Measurements from ENCODE around the gene ZSWIM5.
"Not testable (repeated sequence)": the region's sequence is repeated elsewhere in the genome, so short reads cannot be mapped to it uniquely, and the experiment has no call there.

The ZSWIM5 gene

DNA sequence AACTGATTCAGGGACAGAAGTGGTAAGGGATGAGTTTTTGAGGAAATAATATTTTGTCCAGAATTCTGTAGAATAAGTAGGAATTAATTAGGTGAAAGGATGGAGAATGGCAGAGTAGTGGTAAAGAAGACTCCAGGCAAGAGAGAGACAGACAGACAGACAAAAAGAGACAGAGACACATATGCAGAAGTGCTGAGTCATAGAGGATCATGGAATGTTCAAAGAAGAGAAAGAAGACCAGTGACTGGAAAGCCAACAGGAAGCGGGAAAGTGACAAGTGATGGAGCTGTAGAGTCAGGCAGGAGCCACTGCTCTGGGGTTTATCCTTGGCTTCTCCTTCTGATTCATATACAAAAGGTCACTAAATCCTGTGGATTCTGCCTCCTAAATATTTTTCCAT lies 108.5 kb downstream of the ZSWIM5 start:
- DNase-seq (ENCODE audit: extremely low read depth in 1 of 2, low read depth in 1 of 2): no peak

DNA sequence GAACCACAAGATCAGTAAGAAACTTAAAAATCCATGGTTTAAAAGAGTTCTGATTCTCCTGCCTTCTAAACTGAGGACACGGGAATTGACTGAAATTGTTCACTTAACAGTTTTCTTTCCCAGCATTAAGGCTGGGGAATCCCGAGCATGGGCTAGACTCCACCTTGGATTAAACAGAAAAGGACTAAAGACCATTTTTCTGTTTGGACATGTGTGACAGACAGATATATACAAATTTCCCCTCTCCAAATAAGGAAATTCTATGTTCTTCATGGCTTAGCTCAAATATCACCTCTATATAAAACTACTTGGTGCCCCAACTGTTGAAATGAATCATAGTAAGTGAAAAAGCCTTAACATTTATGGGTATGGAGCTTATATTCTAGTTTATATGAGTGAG lies 109.3 kb downstream of the ZSWIM5 start:
- no peak for DNase-seq (ENCODE audit: extremely low read depth in 1 of 2, low read depth in 1 of 2)

DNA sequence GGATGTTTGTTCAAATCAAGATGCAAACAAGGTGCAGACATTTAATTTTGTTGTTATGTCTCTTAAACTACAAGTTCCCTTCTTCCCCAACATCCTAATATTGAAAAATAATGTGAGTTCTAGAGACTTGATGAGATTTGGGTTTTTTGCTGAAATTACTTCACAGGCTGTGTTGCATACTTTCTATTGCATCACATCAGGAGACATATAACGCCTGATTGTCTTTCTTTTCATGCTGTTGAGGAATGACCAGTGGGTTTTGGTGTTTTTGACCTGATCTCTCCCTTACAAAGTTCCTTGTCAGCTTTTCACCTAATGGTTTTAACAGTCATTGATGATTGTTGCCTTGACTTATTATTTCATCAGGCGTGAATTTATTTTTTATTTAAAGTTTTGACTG lies 111.0 kb downstream of the ZSWIM5 start:
- no peak for DNase-seq (ENCODE audit: extremely low read depth in 1 of 2, low read depth in 1 of 2)

DNA sequence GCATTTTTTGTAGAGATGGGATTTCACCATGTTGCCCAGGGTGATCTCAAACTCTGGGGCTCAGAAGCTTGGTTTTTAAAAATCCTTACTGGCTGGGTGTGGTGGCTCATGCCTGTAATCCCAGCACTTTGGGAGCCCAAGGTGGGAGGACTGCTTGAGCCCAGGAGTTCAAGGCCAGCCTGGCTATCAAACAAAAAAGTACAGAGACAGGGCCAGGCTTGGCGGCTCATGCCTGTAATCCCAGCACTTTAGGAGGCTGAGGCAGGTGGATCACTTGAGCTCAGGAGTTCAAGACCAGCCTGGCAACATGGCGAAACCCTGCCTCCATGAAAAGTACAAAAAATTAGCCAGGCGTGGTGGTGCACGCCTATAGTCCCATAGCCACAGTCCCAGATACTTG lies 112.0 kb downstream of the ZSWIM5 start:
- not testable (repeated sequence) for DNase-seq (ENCODE audit: extremely low read depth in 1 of 2, low read depth in 1 of 2)

DNA sequence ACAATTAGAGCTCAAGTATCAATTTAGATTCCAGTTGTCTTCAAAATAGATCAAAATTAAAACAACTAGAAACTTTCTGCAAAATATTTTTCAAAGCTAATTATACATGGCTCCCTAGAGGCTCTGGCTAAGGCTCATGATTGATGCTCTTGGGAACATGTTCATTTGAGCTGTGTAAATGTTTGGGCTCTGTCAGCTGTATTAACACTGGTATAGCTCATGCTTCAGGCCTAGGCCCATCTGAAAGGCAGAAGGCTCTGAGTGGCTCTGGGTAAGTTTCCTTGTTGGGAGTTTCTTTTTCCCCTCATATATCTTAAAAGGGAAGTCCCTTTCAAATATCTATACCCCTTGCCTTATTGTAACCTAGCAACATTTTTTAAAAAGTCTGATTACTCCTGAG lies 113.1 kb downstream of the ZSWIM5 start:
- DNase-seq (ENCODE audit: extremely low read depth in 1 of 2, low read depth in 1 of 2): no peak

DNA sequence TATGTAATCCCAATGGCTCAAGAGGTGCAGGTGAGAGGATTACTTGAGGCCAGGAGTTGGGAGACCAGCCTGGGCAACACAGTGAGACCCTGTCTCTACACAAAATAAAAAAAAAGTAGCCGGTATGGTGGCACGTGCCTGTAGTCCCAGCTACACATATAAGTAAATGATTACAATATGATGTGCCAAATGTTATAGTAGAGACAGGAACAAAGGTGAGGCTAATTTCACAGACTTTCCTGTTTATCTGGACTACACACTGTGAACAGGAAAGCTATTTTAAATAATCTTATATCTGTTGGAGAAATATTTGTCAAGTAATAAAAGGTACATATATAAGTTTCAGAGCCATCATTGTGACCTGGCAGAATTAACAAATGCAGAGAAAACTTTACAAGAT lies 116.7 kb downstream of the ZSWIM5 start:
- no peak for DNase-seq (ENCODE audit: extremely low read depth in 1 of 2, low read depth in 1 of 2)

DNA sequence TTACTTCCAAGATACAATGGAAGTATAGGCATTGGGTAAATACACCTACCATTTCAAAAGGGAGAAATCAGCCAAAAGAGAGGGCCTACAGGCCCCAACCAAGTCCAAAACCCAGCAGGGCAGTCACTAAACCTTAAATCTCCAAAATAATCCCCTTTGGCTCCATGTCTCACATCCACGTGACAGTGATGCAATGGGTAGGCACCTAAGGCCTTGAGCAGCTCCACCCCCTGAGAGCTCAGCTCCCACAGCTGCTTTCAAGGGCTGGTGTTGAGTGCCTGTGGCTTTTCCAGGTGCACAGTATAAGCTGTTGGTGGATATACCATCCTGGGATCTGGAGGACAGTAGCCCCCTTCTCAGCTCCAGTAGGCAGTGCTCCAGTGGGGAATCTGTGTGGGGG lies 121.8 kb downstream of the ZSWIM5 start:
- no peak for DNase-seq (ENCODE audit: extremely low read depth in 1 of 2, low read depth in 1 of 2)

DNA sequence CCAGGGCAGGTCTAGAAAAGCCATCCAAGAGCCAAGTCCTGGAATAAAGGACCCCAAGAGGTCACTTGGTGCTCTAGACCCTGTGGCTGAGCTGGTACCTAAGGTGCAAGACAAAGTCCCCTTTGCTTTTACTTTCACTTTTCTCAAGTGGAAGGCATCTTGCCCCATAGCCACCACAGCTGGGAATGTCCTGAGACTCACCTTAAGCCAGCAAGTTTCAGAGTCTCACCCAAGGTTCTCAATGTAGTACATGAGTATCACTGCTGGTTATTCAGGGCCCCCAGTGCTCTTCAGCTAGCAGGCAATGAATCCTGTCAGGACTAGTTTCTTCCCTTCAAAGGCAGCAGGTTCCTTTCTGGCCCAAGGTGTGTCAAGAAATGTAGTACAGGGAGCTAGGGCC lies 126.9 kb downstream of the ZSWIM5 start:
- DNase-seq (ENCODE audit: extremely low read depth in 1 of 2, low read depth in 1 of 2): no peak

DNA sequence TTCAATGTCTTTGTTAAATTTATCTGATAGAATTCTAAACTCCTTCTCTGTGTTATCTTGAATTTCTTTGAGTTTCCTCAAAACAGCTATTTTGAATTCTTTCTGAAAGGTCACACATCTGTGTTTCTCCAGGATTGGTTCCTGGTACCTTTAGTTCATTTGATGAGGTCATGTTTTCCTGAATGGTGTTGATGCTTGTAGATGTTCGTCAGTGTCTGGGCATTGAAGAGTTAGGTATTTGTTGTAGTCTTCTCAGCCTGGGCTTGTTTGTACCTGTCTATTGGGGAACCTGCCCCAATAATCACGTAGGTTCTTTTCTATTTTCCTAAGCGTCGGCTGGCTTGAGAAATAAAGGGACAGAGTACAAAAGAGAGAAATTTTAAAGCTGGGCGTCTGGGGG lies 129.4 kb downstream of the ZSWIM5 start:
- DNase-seq (ENCODE audit: extremely low read depth in 1 of 2, low read depth in 1 of 2): not testable (repeated sequence)

DNA sequence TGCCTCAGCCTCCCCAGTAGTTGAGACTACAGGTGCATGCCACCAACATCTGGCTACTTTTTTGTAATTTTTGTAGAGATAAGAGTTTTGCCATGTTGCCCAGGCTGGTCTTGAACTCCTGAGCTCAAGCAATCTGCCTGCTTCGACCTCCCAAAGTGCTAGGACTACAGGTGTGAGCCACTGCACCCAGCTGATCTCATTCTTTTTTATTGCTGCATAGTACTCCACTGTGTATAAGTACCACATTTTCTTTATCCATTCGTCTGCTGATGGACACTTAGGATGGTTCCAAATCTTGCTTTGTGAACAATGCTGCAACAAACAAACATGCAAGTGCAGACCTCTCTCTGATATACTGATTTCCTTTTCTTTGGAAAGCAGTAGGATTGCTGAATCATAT lies 134.8 kb downstream of the ZSWIM5 start:
- DNase-seq (ENCODE audit: extremely low read depth in 1 of 2, low read depth in 1 of 2): no peak

DNA sequence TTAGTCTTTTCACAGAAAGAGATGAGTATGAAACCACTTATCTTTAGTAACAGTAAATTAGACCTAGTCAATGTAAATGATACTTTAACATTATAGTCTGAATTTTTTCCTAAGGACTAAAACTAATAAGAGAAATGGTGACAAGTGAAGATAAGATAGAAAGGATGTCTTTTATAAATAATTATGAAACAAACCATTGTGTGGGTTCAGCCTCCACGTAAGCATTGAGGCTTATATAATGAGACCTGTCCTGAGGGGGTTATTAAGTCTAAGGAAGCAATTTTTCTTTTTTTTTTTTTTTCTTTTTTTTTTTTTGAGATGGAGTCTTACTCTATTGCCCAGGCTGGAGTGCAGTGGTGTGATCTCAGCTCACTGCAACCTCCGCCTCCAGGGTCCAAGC lies 138.6 kb downstream of the ZSWIM5 start:
- no peak for DNase-seq (ENCODE audit: extremely low read depth in 1 of 2, low read depth in 1 of 2)

DNA sequence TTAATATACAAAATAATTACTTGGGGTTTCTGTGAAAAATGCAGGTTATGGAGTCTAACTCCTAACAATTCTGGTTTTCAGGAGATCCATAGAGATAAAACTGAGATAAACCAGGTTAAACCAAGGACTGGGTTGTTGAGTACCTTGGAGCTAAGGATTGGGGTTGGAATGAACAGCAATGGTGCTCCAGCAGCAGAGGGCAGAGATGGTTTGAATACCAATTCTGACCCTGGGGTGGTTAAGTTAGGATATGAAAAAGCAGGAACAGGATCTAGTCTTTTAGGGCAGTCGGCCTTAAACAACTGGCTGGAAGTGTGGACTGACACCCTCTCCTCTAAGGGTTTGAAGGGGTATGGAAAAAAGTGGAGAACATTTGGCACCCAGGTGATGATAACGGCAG lies 141.3 kb downstream of the ZSWIM5 start:
- DNase-seq (ENCODE audit: extremely low read depth in 1 of 2, low read depth in 1 of 2): no peak

DNA sequence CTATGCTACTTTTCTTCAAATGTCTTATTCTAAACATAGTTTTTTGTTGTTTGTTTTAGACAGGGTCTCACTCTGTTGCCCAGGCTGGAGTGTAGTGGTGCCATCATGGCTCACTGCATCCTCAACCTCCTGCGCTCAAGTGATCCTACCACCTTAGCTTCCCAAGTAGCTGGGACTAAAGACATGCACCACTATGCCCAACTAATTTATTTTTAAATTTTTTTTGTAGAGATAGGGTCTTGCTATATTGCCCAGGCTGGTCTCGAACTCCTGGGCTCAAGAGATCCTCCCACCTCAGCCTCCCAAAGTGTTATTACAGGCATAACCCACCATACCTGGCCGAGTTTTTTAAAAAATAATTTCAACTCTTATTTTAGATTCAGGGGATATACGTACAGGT lies 143.9 kb downstream of the ZSWIM5 start:
- DNase-seq (ENCODE audit: extremely low read depth in 1 of 2, low read depth in 1 of 2): not testable (repeated sequence)

DNA sequence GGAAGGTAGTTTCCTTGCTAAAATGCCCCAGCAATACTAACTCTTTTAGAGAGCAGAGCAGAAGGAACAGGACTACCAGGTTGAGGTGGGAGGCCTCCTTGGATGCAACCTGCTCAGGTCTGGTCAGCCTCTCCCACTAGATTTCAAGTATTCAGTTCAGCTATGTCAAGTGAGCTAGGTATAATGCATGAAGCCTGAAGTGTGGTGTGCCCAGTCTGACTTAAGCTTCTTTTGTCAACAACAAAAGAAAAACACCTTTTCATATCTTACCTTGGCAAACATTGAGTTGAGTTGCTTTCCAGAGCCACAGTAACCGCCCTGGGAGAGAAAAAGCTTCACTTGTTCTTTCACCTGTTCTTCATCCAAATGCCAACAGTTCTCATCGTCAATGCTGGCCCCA lies 146.6 kb downstream of the ZSWIM5 start:
- DNase-seq (ENCODE audit: extremely low read depth in 1 of 2, low read depth in 1 of 2): no peak

DNA sequence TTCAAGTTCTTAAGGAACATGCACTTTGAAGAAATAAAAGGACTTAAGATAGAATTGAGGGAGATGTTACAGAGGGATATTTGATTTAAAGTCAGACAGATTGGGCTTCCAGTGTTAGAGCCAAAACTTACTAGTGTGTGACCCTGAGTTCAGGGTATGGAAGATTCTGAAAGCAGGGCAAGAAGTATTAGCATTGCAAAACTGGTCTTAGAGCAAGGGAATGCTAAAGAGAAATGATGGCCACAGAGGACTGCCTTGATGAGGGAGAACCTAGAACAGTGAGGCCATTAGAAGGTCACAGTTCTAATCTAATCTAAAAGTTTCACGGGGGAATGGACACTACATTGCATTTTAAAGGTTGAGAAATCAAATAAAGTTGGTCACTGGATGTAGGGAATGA lies 148.9 kb downstream of the ZSWIM5 start:
- DNase-seq (ENCODE audit: extremely low read depth in 1 of 2, low read depth in 1 of 2): no peak

DNA sequence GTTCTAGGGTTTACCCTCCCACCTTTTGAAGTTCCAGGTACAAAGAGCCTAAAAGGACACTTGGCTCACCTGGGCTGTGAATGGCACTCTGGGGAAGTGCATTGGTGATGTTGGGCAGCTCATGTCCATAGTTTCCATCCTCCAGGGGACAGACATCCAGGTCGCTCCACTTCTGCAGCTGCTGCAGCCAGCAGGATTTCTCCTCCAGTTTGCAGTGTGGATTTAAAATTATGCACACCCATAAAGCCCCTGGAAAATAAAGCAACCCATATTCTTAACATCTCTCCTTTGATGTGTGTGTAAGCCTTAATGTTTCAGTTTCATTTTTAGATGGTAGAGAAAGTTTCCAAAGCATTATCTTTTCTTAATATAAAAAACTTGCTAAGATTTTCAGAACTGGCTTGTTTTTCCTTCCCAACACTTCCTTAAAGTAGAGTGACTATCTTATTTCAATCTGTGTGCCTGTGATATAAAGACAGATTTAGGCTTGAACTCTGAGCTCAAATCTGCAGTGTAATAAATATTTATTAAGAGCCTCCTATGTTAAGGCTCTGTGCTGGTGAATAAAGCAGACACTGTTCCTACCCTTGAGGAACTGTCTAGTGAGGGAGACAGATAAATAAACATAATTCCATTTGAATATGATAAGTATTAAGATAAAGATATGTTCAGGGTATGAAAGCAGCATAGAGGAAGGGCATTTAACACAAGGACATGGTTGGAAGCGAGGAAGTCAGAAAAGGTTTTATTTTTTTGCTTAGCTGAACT lies 155.2 kb downstream of the ZSWIM5 start:
- DNase-seq (ENCODE audit: extremely low read depth in 1 of 2, low read depth in 1 of 2): no peak

DNA sequence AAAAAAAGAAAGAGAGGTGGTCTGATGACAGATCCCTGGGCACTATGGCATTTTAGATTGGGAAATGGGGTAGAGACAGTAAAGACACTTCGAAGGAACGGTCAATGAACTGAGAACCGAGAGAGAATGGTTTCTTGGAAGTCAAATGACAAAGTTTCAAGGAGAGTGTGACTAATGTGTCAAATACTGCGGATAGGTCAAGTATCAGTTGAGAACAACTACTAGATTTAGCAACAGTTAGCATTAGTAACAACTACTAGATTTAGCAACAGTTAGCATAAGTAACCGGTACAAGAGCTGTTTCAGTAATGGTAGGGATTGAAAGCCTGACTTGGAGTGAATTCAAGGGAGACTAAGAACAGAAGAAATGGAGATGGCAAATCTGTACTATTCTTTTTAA lies 159.4 kb downstream of the ZSWIM5 start:
- DNase-seq (ENCODE audit: extremely low read depth in 1 of 2, low read depth in 1 of 2): no peak

DNA sequence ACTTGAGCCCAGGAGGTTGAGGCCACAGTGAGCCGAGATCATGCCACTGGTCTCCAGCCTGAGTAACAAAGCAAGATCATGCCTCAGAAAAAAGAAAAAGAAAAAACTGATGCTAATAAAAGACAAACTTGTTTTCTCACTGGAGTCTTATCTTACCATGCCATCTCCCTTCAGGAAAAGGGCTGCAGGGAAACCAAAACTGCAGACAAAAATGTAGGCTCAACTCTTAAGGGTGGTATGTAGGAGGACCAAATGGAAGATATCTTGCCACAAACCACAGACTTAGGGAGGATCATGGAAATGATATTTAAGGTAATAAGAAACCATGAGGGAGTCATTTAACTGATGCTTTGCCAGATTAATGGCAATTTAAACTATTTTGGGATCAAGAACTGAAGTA lies 161.5 kb downstream of the ZSWIM5 start:
- DNase-seq (ENCODE audit: extremely low read depth in 1 of 2, low read depth in 1 of 2): no peak

DNA sequence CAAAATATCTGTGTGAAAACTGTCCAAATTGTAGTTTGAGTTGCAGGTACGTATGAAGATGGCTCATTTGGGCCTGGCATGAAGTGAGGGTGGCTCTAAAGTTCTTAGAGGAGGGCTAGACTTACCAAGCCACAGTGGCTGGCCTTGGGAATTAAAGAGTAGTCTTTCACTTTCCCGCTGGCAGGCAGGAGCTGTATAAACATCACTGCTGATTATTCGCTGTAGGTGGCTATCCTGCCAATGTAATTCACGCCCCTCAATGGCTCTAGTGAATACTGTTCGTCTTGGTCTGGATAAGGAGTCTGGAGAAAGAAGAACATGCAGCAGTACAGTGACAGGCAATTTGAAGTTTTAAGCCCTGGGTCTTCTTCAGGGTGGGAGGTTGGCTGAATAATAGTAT lies 163.3 kb downstream of the ZSWIM5 start:
- DNase-seq (ENCODE audit: extremely low read depth in 1 of 2, low read depth in 1 of 2): no peak

DNA sequence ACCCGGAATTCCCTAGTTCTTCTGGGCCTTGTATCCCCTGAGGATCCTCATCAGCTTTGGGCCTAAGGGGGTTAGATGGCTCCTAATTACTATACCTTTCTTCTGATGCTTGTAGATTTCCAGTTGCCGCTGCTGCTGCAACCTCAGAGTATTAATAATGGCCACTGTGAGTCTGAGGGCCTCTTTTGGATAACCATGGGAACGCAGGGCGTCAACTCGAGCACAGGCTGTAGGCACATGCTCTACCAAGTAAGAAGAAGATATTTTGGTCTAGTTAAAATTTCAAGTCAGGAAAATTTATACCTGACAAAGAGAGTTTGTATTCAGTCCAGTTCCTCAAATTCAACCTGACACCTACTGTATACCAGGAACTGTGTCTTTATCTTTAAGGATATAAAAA lies 166.1 kb downstream of the ZSWIM5 start:
- DNase-seq (ENCODE audit: extremely low read depth in 1 of 2, low read depth in 1 of 2): no peak

DNA sequence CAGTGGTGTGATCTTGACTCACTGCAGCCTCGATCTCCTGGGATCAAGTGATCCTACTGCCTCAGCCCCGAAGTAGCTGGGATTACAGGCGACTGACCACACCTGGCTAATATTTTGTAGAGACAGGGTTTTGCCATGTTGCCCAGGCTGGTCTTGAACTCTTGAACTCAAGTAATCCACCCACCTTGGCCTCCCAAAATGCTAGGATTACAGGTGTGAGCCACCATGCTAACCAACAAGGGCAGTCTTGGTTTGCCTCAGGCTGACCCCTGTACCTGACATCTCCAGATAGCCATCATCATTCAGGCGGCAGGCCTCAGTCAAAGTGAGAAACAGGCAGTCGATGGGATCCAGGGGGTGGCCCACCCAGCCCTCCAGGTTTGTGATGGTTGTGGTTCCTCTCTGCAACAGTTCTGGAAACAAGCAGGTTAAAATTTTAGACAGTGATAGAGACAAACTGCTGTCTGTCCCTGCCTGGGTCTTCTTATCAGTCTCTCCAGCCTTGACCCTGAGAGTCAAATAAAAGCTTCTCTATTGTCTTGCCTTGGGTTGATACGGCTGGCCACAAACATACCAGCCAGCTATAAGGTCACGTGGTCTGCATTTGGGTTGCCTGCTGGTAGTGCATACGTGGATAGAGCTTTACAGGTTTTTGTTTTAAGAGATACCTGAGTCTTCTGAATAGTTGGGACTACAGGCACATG lies 167.6 kb downstream of the ZSWIM5 start:
- DNase-seq (ENCODE audit: extremely low read depth in 1 of 2, low read depth in 1 of 2): no peak

DNA sequence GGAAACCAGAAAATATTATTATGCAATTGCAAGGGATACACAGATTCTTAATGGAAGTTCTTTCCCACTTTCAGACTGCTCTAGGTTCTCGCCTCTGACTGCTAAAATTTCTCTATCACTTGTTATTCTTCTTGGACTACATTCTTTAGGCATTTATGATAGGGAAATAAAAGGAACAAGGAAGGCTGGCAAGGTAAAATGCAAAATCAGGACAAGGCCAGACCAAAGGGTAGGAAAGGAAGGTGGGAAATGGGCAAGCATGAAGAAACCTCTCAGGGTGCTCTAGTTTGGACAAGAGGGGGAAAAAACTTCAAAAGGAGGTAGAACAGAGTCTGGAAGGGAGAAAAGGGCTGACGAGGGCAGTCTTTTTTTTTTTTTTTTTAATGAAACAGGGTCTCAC lies 168.2 kb downstream of the ZSWIM5 start:
- DNase-seq (ENCODE audit: extremely low read depth in 1 of 2, low read depth in 1 of 2): no peak

DNA sequence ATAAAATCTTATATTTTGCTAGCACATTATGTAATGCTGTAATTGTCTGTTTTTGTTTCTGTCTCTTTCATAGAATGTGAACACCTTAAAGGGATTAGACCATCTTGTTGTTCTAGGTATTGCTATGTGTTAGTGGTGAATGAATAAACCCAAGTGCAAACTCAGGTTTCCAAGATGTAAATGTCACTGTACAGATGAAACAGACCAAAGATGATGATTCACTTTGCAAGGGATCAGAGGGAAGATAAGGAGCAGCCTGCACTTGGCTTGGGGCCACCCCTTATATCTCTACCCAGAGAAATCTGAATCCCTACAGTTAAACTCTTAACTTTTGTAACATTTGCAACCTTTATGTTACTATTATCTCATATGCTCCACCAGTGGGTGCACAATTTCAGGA lies 168.9 kb downstream of the ZSWIM5 start:
- no peak for DNase-seq (ENCODE audit: extremely low read depth in 1 of 2, low read depth in 1 of 2)
